HL-60/S4 treated with phorbol 12-myristate 13-acetate at 8.2 ng/mL for 4 days and 3 days (cell line): ENCODE measurements around the gene CEP68.

Experiments
- in situ Hi-C: fragments of 300-500 bp; cut with MboI; formaldehyde crosslinking; loops from 2 replicates; pipeline ENCODE4 v1.15.0; 2022; ENCODE audit warnings: low sequenced_read_pairs

CEP68 gene

DNA sequence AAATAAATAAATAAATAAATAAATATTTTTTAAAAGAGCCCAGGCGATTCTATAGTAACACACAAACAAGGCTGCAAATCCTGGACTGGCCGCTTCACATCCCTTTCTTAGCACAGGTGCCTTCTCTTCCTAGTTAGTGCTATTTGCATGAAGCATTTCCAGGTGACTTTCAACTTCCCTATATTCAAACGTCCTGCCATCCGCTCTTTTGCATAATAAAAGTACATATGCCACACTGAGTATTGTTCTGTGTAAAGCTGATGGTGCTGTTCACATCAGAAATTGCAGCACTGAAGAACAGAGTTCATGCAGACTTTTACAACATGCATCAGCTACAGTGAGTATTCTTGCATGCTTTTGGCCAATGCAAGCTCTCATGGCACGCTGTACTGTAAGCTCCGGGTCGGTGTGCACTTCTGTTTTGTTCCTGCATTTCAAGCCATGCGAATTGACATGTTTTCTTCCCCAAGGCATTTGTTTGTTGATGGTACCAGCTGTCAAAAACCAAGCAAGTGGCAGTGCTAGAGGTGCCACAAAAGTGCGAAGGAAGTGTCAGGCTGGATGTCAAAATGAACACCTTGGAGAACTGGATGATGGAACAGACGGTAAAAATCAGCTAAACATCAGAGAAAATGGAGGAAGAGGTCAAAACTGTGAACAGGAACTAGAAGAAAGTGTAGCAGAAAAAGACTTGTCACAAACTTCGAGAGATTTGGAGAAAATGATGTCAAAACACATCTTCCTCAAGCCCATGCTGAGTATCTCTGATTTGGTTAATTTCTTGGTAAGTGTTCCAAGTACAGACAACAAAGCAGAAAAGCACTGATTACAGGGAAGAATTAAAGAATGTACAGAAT, 25.5 kb upstream of the CEP68 start:
- in situ Hi-C loops = loop anchor here (25.0 kb wide), 1 partner anchor 443 kb away; no protein-coding TSS in a partner anchor

- in situ Hi-C loops = loop anchor here (25.0 kb wide), 1 partner anchor 444 kb away; no protein-coding TSS in a partner anchor
Measured at GRCh38 chr2:65031341-65032018, 24.7 kb upstream of the CEP68 start.

- in situ Hi-C loops = loop anchor here (25.0 kb wide), 1 partner anchor 445 kb away; no protein-coding TSS in a partner anchor
Measured at GRCh38 chr2:65032019-65032975, 23.9 kb upstream of the CEP68 start.

DNA sequence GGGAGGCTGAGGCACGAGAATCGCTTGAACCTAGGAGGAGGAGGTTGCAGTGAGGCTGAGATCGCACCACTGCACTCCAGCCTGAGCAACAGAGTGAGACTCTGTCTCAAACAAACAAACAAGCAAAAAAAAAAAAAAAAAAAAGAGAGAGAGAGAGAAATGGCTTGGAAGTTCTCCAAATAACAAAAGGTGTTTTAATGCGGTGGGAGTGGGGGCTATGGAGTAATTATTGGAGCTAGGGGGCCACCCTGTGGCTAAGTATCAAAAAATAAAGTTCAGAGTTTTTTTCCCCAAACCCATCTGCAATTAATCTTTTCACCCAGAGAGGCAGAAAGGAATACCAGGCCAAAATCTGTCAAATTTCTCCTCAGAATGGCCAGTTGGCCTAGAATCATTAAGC, 23.0 kb upstream of the CEP68 start:
- in situ Hi-C loops = loop anchor here (25.0 kb wide), 1 partner anchor 446 kb away; no protein-coding TSS in a partner anchor

GRCh38 chr2:65033667-65034066, 22.5 kb upstream of the CEP68 start:
- in situ Hi-C loops = loop anchor here (25.0 kb wide), 1 partner anchor 446 kb away; no protein-coding TSS in a partner anchor

GRCh38 chr2:65035351-65035943, 20.8 kb upstream of the CEP68 start:
- in situ Hi-C loops = loop anchor here (25.0 kb wide), 1 partner anchor 448 kb away; no protein-coding TSS in a partner anchor

DNA sequence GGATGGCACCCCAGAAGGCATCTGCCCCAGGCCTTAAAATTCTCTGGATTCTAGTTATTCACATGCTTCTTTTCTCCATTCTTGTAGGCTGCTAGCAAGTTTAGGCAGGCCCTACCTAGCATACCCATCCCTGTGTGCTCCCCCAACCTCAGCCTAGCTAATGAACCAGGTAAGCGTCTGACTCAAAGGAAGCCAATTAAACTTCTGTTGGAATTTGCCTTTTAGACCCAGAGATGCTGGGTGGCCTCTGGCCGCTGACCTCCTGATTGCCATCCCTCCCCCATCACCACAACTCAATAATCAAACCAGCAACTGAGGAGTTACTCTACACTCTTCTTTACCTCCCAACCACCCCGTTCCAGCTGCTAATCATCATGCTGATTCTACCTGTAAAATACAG, 19.0 kb upstream of the CEP68 start:
- in situ Hi-C loops = loop anchor here (25.0 kb wide), 1 partner anchor 450 kb away; no protein-coding TSS in a partner anchor

- in situ Hi-C loops = loop anchor here (25.0 kb wide), 1 partner anchor 452 kb away; no protein-coding TSS in a partner anchor
Measured at GRCh38 chr2:65039640-65040039, 16.6 kb upstream of the CEP68 start.

- in situ Hi-C loops = loop anchor here (25.0 kb wide), 1 partner anchor 453 kb away; no protein-coding TSS in a partner anchor
Measured at GRCh38 chr2:65040400-65041261, 15.6 kb upstream of the CEP68 start.

- in situ Hi-C loops = loop anchor here (25.0 kb wide), 1 partner anchor 456 kb away; no protein-coding TSS in a partner anchor
Measured at GRCh38 chr2:65043001-65043400, 13.2 kb upstream of the CEP68 start.

GRCh38 chr2:65044097-65044735, 12.0 kb upstream of the CEP68 start:
- in situ Hi-C loops = loop anchor here (25.0 kb wide), 1 partner anchor 457 kb away; no protein-coding TSS in a partner anchor

DNA sequence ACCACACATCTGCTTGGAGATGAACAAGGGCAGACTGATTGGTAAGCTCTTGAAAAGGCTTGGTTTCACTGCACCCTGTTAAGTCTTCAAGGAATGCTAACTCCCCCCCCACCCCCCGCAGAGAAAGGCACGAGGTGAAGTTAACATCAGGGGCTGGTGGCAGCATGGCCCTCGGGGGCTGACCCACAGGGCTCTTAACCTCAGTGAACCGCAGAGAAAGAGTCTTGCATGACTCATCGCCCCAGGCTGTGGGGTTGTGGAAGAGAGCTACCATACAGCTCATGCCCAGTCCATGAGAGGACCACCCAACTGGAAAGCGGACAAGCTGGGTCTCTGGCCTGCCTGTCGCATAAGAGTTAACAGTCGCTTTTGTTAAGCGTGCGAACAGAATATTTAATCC, 10.6 kb upstream of the CEP68 start:
- in situ Hi-C loops = loop anchor here (5.0 to 25.0 kb wide), 2 partner anchors 128 to 458 kb away; no protein-coding TSS in a partner anchor

DNA sequence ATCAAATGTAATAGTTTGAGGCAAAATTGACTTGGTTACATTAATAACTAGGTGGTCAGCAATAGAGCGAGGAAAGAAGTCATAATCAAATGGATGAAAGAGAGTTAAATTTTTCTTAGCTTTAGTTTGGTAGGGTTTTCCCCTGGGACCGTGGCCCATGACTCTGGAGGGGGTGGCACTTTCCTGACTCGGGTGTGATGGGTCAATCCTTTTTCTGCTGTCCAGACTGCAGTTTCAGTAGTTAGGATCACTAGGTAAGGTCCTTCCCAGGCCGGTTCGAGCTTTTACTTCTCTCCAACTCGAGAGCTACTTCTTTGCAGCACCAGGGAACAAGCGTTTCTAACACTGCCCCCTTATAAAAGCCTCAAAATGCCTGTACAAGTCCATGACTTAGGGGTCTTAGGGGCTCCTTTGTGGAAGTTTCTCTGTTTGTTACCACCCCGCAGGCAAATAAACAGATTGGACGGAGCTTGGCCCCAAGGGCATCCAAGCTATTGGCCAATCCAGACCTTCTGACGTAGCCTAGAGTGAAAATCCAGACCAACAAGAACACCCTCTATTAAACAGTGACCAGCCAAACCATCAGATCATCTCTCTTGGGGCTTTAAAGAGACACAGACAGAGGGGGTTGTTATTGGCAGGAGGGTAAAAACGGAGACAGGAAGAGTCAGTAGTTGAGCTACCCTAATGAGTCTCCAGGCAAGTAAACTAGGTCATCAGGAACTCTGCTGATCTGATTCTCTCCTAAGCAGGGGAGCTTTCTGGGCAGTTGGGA, 9.4 kb upstream of the CEP68 start:
- in situ Hi-C loops = loop anchor here (5.0 to 25.0 kb wide), 2 partner anchors 130 to 460 kb away; no protein-coding TSS in a partner anchor

GRCh38 chr2:65049010-65049639, 7.1 kb upstream of the CEP68 start:
- in situ Hi-C loops = loop anchor here (5.0 to 25.0 kb wide), 2 partner anchors 132 to 462 kb away; no protein-coding TSS in a partner anchor

DNA sequence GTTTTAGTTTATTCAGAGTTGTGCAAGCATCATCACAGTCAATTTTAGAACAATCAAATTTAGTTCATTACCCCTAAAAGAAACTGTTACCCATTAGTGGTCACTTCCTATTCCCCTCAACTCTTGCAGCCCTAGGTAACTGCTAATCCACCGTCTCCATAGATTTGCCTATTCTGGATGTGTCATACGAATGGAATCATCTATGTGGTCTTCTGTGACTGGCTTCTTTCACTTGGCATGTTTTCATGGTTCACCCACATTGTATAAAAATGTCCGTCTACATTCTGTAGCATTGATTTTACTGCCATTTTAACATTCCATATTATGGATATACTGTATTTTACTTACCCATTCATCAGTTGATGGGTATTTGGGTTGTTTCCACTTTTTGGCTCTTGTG, 5.3 kb upstream of the CEP68 start:
- in situ Hi-C loops = loop anchor here (25.0 kb wide), 1 partner anchor 511 kb away; no protein-coding TSS in a partner anchor

DNA sequence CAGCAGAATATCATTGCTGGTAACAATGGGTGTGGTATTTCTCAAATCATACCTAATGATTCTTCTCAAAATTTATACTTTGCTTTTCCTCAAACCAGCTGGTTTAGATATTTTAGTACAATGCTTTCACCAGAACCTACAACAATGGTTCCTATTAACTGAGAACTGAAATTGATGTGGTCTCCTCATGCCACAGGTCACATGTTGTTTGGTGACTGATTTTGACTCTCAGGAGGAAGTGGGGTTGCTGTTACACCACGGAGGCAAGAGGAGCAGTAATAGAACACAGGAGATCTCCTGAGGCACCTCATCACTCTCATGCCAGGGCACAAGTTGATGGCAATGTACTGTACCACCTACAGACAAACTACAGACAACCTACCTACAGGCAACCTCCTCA, 3.0 kb upstream of the CEP68 start:
- in situ Hi-C loops = loop anchor here (25.0 kb wide), 1 partner anchor 509 kb away; no protein-coding TSS in a partner anchor
